Measurements from ENCODE around the gene PKNOX1.
"Not testable (repeated sequence)": the region's sequence is repeated elsewhere in the genome, so short reads cannot be mapped to it uniquely, and the experiment has no call there.

Gene PKNOX1

DNA sequence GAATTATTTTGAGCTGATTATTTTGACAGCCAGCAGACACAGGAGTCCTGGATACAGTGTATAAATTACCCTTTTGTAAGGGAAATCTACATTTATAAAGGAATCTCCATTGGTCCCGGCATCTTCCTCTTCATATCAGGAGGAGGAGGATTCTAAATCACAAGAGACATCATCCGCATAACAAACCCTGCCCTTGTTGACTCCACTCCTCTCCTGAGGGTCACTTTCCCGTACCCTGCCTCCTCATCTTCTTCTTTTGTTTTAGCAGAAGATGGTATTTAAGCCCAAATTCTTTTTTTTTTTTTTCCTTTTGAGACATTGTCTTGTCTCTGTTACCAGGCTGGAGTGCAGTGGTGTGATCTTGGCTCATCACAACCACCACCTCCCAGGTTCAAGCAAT lies 14.6 kb upstream of the PKNOX1 start:
- TF ChIP-seq, protein P1, sequence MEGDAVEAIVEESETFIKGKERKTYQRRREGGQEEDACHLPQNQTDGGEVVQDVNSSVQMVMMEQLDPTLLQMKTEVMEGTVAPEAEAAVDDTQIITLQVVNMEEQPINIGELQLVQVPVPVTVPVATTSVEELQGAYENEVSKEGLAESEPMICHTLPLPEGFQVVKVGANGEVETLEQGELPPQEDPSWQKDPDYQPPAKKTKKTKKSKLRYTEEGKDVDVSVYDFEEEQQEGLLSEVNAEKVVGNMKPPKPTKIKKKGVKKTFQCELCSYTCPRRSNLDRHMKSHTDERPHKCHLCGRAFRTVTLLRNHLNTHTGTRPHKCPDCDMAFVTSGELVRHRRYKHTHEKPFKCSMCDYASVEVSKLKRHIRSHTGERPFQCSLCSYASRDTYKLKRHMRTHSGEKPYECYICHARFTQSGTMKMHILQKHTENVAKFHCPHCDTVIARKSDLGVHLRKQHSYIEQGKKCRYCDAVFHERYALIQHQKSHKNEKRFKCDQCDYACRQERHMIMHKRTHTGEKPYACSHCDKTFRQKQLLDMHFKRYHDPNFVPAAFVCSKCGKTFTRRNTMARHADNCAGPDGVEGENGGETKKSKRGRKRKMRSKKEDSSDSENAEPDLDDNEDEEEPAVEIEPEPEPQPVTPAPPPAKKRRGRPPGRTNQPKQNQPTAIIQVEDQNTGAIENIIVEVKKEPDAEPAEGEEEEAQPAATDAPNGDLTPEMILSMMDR (IDR thresholded peaks at IDR 0.05; ENCODE audit: control insufficient read depth, extremely low read depth, insufficient read depth): no peak
- no peak for DNase-seq (ENCODE audit: low read depth)
- H3K4me3 ChIP-seq (ENCODE audit: low read depth, low read length): no peak overlapping the region

DNA sequence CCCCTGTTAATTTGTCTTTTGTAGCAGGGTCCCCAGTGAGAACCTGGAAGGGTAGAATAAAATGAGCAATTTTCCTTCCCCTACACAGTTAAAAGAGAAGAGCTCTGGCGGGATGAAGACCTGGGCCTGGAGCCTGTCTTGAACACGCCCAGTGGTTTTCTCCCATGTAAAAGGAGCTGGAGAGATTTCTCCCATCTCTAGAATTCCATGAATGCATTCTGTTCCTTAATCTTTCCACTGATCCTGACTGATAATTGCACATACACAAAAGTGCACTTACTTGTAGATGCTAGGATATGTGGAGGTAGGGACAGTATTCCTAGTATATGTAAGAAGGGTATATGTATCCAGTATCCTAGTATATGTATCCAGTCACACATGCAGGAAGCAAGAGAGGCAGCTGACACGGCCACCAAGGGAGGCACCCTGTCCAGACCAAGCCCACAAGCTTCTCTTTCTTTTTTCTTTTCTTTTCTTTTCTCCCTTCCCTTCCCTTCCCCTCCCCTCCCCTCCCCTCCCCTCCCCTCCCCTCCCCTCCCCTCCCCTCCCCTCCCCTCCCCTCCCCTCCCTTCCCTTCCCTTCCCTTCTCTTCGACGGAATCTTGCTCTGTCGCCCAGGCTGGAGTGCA lies 11.9 kb upstream of the PKNOX1 start:
- no peak for DNase-seq (ENCODE audit: low read depth)
- TF ChIP-seq, protein P1 (IDR thresholded peaks at IDR 0.05; ENCODE audit: control insufficient read depth, extremely low read depth, insufficient read depth): no peak
- no peak overlapping the region for H3K4me3 ChIP-seq (ENCODE audit: low read depth, low read length)

DNA sequence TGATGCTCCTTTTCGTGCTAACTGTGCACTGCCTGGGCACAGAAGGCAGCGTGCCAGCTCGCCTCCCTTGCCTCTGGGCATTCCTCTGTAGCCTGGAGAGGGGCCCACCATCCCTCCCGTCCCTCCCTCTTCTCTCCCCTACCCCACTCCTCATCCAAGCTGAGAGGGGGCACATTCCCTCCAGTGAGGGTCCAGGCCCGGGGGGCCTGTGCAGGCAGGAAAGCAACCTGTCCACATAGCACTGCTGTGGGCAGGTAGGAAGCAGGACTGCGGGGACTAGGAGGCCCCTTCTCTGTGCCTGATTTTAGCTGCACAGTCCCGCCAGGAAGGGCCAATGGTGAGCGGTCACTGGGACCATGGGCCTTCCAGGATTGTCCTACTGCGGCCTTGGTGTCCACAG lies 10.3 kb upstream of the PKNOX1 start:
- TF ChIP-seq, protein P1 (IDR thresholded peaks at IDR 0.05; ENCODE audit: control insufficient read depth, extremely low read depth, insufficient read depth): no peak
- H3K4me3 ChIP-seq (ENCODE audit: low read depth, low read length): no peak overlapping the region
- no peak for DNase-seq (ENCODE audit: low read depth)

DNA sequence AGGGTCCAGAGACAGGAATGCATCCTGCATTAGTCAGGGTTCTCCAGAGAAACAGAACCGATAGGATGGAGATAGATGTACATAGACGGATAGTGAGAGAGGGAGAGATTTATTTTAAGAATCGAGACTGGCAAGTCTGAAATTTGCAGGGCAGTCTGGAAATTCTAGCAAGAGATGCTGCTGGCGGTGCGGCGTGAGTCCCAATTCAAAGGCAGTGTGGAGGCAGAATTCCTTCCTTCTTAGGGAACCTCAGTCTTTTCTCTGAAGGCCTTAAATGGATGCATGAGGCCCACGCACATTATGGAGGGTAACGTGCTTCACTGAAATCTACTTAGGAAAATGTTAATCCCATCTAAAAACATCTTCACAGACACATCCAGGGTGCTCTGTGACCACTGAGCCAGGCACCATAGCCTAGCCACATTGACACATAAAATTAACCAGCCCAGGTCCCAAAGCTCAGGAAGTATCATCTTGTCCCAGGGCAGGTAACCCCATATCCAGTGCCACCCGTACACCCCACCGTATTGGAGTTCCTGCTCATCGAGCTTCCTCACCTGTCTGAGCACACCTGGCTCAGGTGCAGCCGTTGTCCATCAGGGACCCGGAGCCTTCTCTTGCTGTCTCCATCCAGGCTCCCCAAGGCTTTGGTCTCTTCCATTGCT lies 9.7 kb upstream of the PKNOX1 start:
- TF ChIP-seq, protein P1 (IDR thresholded peaks at IDR 0.05; ENCODE audit: control insufficient read depth, extremely low read depth, insufficient read depth): no peak
- H3K4me3 ChIP-seq (ENCODE audit: low read depth, low read length): no peak overlapping the region
- no peak for DNase-seq (ENCODE audit: low read depth)

DNA sequence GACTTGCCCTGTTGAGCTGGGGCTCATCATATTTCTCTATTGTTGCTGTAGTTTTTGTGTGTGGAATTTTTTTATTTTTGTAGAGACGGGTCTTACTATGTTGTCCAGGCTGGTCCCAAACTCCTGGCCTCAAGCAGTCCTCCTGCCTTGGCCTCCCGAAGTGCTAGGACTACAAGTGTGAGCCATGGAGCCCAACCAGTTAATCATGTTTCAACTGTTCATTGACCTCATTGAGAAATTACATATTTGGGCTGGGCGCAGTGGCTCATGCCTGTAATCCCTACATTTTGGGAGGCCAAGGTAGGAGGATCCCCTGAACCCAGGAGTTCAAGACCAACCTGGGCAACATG lies 9.2 kb upstream of the PKNOX1 start:
- TF ChIP-seq, protein P1 (IDR thresholded peaks at IDR 0.05; ENCODE audit: control insufficient read depth, extremely low read depth, insufficient read depth): no peak
- no peak for DNase-seq (ENCODE audit: low read depth)
- no peak overlapping the region for H3K4me3 ChIP-seq (ENCODE audit: low read depth, low read length)

DNA sequence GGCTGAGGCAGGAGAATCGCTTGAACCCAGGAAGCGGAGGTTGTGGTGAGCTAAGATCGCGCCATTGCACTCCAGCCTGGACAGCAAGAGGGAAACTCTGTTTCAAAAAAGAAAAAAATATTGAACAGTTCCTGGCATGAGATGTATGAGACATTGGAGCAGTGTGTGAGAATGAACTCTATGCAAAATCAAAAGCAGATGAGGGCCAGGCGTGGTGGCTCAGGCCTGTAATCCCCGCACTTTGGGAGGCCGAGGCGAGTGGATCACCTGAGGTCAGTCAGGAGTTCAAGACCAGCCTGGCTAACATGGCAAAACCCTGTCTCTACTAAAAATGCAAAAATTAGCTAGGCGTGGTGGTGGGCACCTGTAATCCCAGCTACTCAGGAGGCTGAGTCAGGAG lies 6.7 kb upstream of the PKNOX1 start:
- DNase-seq (ENCODE audit: low read depth); H3K4me3 ChIP-seq (ENCODE audit: low read depth, low read length): not testable (repeated sequence)

DNA sequence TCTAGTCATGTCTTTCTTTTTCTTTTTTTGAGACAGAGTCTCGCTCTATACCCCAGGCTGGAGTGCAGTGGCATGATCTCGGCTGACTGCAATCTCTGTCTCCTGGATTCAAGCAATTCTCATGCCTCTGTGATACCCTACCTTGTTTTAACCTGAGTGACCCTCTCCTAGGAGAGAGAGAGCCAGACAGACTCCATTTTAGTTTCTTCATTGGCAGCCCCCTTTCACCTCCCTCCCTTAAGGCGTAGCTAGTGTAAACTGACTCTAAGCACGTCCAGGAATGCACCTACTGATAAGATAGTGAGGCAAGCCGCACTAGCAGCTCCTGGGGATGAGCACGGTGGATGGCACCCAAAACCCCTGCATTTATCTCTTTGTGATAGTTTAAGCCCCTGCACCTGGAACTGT lies 5.2 kb upstream of the PKNOX1 start:
- DNase-seq (ENCODE audit: low read depth): no peak
- TF ChIP-seq, protein P1 (IDR thresholded peaks at IDR 0.05; ENCODE audit: control insufficient read depth, extremely low read depth, insufficient read depth): no peak
- H3K4me3 ChIP-seq (ENCODE audit: low read depth, low read length): no peak overlapping the region

Measured in LNCaP clone FGC (cell line).